Activated B cell treated with CpG ODN at 0.5 μM for 24 hours (primary cell): Measurements from ENCODE around the gene RNPS1. TPM values are rescaled to one million over a fixed set of nuclear protein-coding genes. Genes with fewer than 3 reads are reported as not detected.

ENCODE experiments used
- ATAC-seq: fragments of 200-7000 bp; cut with Tn5 transposase; one replicate; pipeline ENCODE4 v1.10.0; 2021; ENCODE audit warnings: low read depth, mild to moderate bottlenecking, moderate library complexity
- CTCF ChIA-PET: fragments of 350-600 bp; sonication (Branson Sonifier 250); formaldehyde crosslinking; loops from one replicate; lab custom pipeline; 2021; ENCODE audit warnings: antibody characterized with exemption; lab: Charles Lee
- POLR2A ChIA-PET: fragments of 350-600 bp; sonication (Branson Sonifier 250); formaldehyde crosslinking; loops from one replicate; lab custom pipeline; 2021; ENCODE audit warnings: antibody characterized with exemption; lab: Charles Lee
- DNase-seq: peaks from one replicate; pipeline ENCODE4 v3.0.0; 2022
- H3K27ac Mint-ChIP-seq: one replicate; pipeline ENCODE4 v1.8.0; 2020; ENCODE audit warnings: mixed read lengths
- H3K27me3 Mint-ChIP-seq: one replicate; pipeline ENCODE4 v1.8.0; 2021; ENCODE audit warnings: mixed read lengths
- H3K36me3 Mint-ChIP-seq: one replicate; pipeline ENCODE4 v1.8.0; 2021; ENCODE audit warnings: low read depth, mixed read lengths
- H3K4me1 Mint-ChIP-seq: one replicate; pipeline ENCODE4 v1.8.0; 2021; ENCODE audit warnings: mixed read lengths
- H3K4me3 Mint-ChIP-seq: one replicate; pipeline ENCODE4 v1.8.0; 2020; ENCODE audit warnings: mild to moderate bottlenecking, mixed read lengths
- H3K9me3 Mint-ChIP-seq: one replicate; pipeline ENCODE4 v1.8.0; 2020; ENCODE audit warnings: mixed read lengths
- CTCF ChIP-seq: fragments of 200-600 bp; IDR thresholded peaks from one replicate; pipeline ENCODE4 v1.8.0; 2022; ENCODE audit warnings: antibody characterized with exemption, mild to moderate bottlenecking
- intact Hi-C: fragments of 100-400 bp; cut with micrococcal nuclease; formaldehyde crosslinking; loops from one replicate; pipeline ENCODE4 v1.15.1; 2024
- total RNA-seq: library from RNA; stranded (reverse); gene quantifications from 2 replicates; pipeline ENCODE4 v1.2.3, GENCODE V29; 2022

Gene RNPS1
- total RNA-seq, 1 donor from 2014 or later: 232 TPM

GRCh38 chr16:2230376-2230775, 37.5 kb downstream of the RNPS1 start:
- POLR2A ChIA-PET: interaction anchor here (0.5 kb wide), 1 partner anchor 88 kb away, joined by 3 read pairs; no protein-coding TSS in a partner anchor
- CTCF ChIA-PET: no interaction called here
- Mint-ChIP-seq H3K27ac (no peak overlapping the region), H3K4me3 (no peak overlapping the region), H3K36me3 (peaks cover 52% of the 10 kb centered on the region), H3K27me3 (peaks cover under 1% of the 10 kb centered on the region), H3K9me3 (no peaks in the 10 kb centered on the region), H3K4me1 (peaks cover 7% of the 10 kb centered on the region)
- ATAC-seq (no peak), DNase-seq (no peak)
- intact Hi-C loops: no loop called here
- no peak for TF ChIP-seq CTCF

- intact Hi-C loops: loop anchor here (10.0 kb wide), 1 partner anchor 195 kb away; the partner anchor contains the start of gene CCNF
- H3K36me3 Mint-ChIP-seq: peaks cover 47% of the 10 kb centered on the region
- DNase-seq (no peak), ATAC-seq (no peak)
- no peaks in the 10 kb centered on the region for H3K9me3 Mint-ChIP-seq
- no peaks in the 10 kb centered on the region for H3K27me3 Mint-ChIP-seq
- ChIA-PET CTCF (no interaction called here), POLR2A (no interaction called here)
- no peak for TF ChIP-seq CTCF
- H3K27ac Mint-ChIP-seq: no peak overlapping the region
- H3K4me1 Mint-ChIP-seq: peaks cover 11% of the 10 kb centered on the region
- H3K4me3 Mint-ChIP-seq: no peak overlapping the region
Measured at GRCh38 chr16:2229632-2230250, 38.2 kb downstream of the RNPS1 start.

GRCh38 chr16:2229091-2229490, 38.8 kb downstream of the RNPS1 start:
- Mint-ChIP-seq H3K9me3 (no peaks in the 10 kb centered on the region), H3K27me3 (no peaks in the 10 kb centered on the region), H3K4me1 (peaks cover 18% of the 10 kb centered on the region), H3K4me3 (no peak overlapping the region), H3K27ac (no peak overlapping the region), H3K36me3 (peaks cover 42% of the 10 kb centered on the region)
- CTCF ChIA-PET: no interaction called here
- DNase-seq: no peak
- POLR2A ChIA-PET: no interaction called here
- no peak for ATAC-seq
- intact Hi-C loops: loop anchor here (10.0 kb wide), 1 partner anchor 196 kb away; the partner anchor contains the start of gene CCNF
- TF ChIP-seq CTCF: no peak

- H3K4me1 Mint-ChIP-seq: peaks cover 20% of the 10 kb centered on the region
Measured at GRCh38 chr16:2228161-2228824, 39.6 kb downstream of the RNPS1 start.

More at GRCh38 chr16:2228161-2228824, 39.6 kb downstream of the RNPS1 start:
- Mint-ChIP-seq H3K27me3 (no peaks in the 10 kb centered on the region), H3K36me3 (peaks cover 39% of the 10 kb centered on the region), H3K9me3 (no peaks in the 10 kb centered on the region), H3K4me3 (no peak overlapping the region), H3K27ac (no peak overlapping the region)
- POLR2A ChIA-PET: interaction anchor here (0.5 to 0.7 kb wide), 2 partner anchors 25 to 276 kb away, joined by 3 to 4 read pairs; no protein-coding TSS in a partner anchor
- ATAC-seq: no peak
- DNase-seq: no peak
- CTCF ChIA-PET: no interaction called here
- TF ChIP-seq CTCF: no peak
- intact Hi-C loops: loop anchor here (10.0 kb wide), 1 partner anchor 197 kb away; the partner anchor contains the start of gene CCNF
